GM12891 (cell line): ENCODE results near the gene CPNE7.

ENCODE experiments used
- PAX5 ChIP-seq: IDR thresholded peaks from 2 replicates; pipeline ENCODE4 v1.6.1; 2011; ENCODE audit warnings: low read length, moderate library complexity, mild to moderate bottlenecking; ENCODE audit not compliant: insufficient read depth, severe bottlenecking
- POLR2A ChIP-seq: IDR thresholded peaks from 2 replicates; pipeline ENCODE4 v1.6.1; 2011; ENCODE audit warnings: low read depth, low read length, control low read depth
- POLR2AphosphoS5 ChIP-seq: IDR thresholded peaks from 2 replicates; pipeline ENCODE4 v1.6.1; 2011; ENCODE audit warnings: low read depth, low read length, control low read depth
- POU2F2 ChIP-seq: IDR thresholded peaks from 2 replicates; pipeline ENCODE4 v1.6.1; 2011; ENCODE audit warnings: low read depth, mild to moderate bottlenecking, control low read depth, low read length, moderate library complexity
- SPI1 ChIP-seq: IDR thresholded peaks from 2 replicates; pipeline ENCODE4 v1.6.1; 2011; ENCODE audit warnings: low read depth, low read length, control low read depth
- TAF1 ChIP-seq: IDR thresholded peaks from 2 replicates; pipeline ENCODE4 v1.6.1; 2011; ENCODE audit warnings: low read depth, low read length, control low read depth

DNA sequence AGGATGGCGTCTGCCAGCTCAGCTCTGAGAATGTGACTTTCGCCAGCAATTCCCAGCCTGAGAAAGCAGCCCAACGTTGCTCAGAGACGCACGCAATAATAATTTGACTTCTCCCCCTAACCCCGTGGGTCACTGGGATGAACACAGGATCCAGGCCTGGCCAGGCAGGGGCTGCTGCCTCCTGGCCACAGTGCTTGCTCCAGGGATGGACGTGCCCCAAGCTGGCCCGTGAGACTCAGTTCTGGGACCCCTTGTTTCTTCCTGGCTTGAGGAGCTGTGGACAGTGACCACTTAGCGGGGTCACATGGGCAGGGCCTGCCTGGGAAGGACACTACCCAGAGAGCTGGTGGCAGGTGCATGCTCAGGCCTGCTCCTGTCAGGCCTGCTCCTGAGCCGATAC lies 24.3 kb downstream of the CPNE7 start:
- TF ChIP-seq SPI1 (no peak), POLR2A (no peak), POLR2AphosphoS5 (no peak), TAF1 (no peak), PAX5 (no peak), POU2F2 (no peak)
